ENCODE data around the gene RBM48. TPM values are rescaled to one million over a fixed set of nuclear protein-coding genes. Genes with fewer than 3 reads are reported as not detected.

The RBM48 gene
- polyA plus RNA-seq, 2 of the 4 experiments (the other 2 are of a cell fraction), result 7.0 to 7.1 TPM

- ChIA-PET POLR2A (no interaction called here), CTCF (no interaction called here)
- DNase-seq (ENCODE audit: low read depth in 1 of 2, low spot score in 1 of 2) (no peak), FAIRE-seq (no peak), ATAC-seq (no peak)
- H3K27ac ChIP-seq, result no peak overlapping the region
- TF ChIP-seq RCOR1 (IDR thresholded peaks at IDR 0.05; ENCODE audit: low read depth, low read length) (no peak), CBX8 (IDR thresholded peaks at IDR 0.05) (no peak), EHF (CRISPR knock-in tag; IDR thresholded peaks at IDR 0.05) (no peak), MYC (IDR thresholded peaks at IDR 0.05; ENCODE audit: borderline replicate concordance, low read length) (no peak), HOXB13 (CRISPR knock-in tag; IDR thresholded peaks at IDR 0.05; ENCODE audit: low read depth) (no peak), SREBF2 (IDR thresholded peaks at IDR 0.05) (no peak), HES2 (IDR thresholded peaks at IDR 0.05) (no peak), MAX (IDR thresholded peaks at IDR 0.05) (no peak), USF2 (IDR thresholded peaks at IDR 0.05) (no peak), ZSCAN20 (CRISPR knock-in tag; IDR thresholded peaks at IDR 0.05) (no peak), SMC3 (IDR thresholded peaks at IDR 0.05) (no peak), RFX5 (IDR thresholded peaks at IDR 0.05) (no peak), RNF2 (IDR thresholded peaks at IDR 0.05; ENCODE audit: borderline replicate concordance, low read depth) (no peak), CEBPB (IDR thresholded peaks at IDR 0.05) (no peak), EHMT2 (IDR thresholded peaks at IDR 0.05; ENCODE audit: low read depth) (no peak), NR3C1 (IDR thresholded peaks at IDR 0.05) (no peak), CTCF (IDR thresholded peaks at IDR 0.05) (no peak), CHD4 (IDR thresholded peaks at IDR 0.05; ENCODE audit: borderline replicate concordance) (no peak)
- no peaks in the 10 kb centered on the region for H3K9me3 ChIP-seq
- H3K4me3 ChIP-seq, result no peak overlapping the region
- H3K4me2 ChIP-seq, result no peak overlapping the region
- no peaks in the 10 kb centered on the region for H3K4me1 ChIP-seq
Observed at GRCh38 chr7:92487804-92488203, 40.8 kb upstream of the RBM48 start.

GRCh38 chr7:92489634-92490033, 39.0 kb upstream of the RBM48 start:
- Histone ChIP-seq H3K4me3 (no peak overlapping the region), H3K4me2 (no peak overlapping the region), H3K4me1 (no peaks in the 10 kb centered on the region), H3K9me3 (no peaks in the 10 kb centered on the region), H3K27ac (no peak overlapping the region)
- DNase-seq (ENCODE audit: low read depth in 1 of 2, low spot score in 1 of 2) (no peak), FAIRE-seq (no peak), ATAC-seq (no peak)
- no peak for TF ChIP-seq NPAS2 (CRISPR knock-in tag; IDR thresholded peaks at IDR 0.05; ENCODE audit: borderline replicate concordance)
- no peak for TF ChIP-seq USF2 (IDR thresholded peaks at IDR 0.05)
- TF ChIP-seq BHLHE40 (IDR thresholded peaks at IDR 0.05; ENCODE audit: low read depth, low read length), result no peak
- no peak for TF ChIP-seq KDM1A (IDR thresholded peaks at IDR 0.05; ENCODE audit: low read depth)
- TF ChIP-seq HEYL (CRISPR knock-in tag; IDR thresholded peaks at IDR 0.05), result no peak
- TF ChIP-seq HES2 (IDR thresholded peaks at IDR 0.05), result no peak
- TF ChIP-seq PHF8 (IDR thresholded peaks at IDR 0.05; ENCODE audit: borderline replicate concordance, low read depth), result no peak
- no peak for TF ChIP-seq CHD2 (IDR thresholded peaks at IDR 0.05; ENCODE audit: low read length, partially characterized antibody)
- no peak for TF ChIP-seq NFE2L2 (conservative IDR thresholded peaks at IDR 0.05; ENCODE audit: low read length)
- 93% methylated on average over 1 of the region's 1 CpG for WGBS (ENCODE audit: missing lambda C conversion rate)
- ChIA-PET POLR2A (no interaction called here), CTCF (interaction anchor here (1.5 kb wide), 1 partner anchor 28 kb away, joined by 7 read pairs; no protein-coding TSS in a partner anchor)
